ENCODE measurements around the gene SPEG.
A peak's percentile ranks its signal among the peaks of the same experiment; 100 is the strongest.

The SPEG gene

GRCh38 chr2:219459460-219460311 is 25.0 kb downstream of the SPEG start:
- DNase-seq, result peak in 24 of 58 donors; percentile 4 to 40 (median 14)

DNA sequence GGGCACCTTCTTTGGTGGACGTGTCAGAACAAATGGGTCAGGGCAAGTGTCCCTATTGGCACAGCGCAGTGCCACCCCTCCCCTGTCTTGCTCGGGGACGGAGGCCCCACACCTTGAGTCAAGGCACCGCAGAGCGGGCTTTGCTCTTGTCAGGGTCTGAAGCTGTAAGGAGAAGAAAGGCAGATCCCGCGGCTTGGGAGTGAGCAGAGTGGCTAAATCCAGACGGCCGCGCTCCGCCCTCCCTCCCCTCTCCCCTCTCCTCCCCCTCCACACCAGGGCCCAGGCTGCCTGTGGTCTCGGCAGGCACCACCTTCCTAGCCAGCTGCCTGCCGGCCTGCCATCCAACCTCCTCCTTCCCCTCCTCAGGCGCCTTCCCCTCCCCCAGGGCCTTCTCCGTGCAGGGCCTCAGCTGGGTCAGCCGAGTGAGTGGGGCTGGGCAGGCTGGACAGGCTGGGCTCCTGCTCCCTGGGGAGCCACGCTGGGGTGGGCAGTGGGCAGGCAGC is 25.8 kb downstream of the SPEG start:
- peak in 35 of 58 donors; percentile 4 to 54 (median 25) for DNase-seq

DNA sequence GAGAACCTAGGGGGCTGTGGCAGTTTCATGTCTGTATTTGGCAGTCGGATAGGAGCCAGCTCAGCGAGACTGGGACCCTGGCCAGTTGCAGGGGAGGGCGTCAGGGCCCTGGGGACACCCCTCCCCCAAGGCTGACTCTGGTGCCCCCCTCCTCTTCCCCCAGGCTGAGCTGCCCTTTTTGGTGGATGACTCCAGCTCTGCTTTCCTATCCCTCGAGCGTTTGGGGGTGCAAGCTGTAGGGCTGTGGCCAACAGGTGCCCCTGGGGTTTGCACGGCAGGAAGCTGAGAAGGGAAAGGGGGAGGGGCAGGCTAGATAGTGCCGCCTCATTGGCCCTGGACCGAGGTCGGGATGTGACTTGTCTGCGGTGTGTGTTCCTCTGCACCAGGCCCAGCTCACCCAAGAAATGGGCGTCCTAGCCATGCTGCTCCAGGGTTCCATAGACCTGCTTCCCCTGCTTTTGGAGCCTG is 26.4 kb downstream of the SPEG start:
- DNase-seq, result peak in 2 of 58 donors; percentile 36 to 39

DNA sequence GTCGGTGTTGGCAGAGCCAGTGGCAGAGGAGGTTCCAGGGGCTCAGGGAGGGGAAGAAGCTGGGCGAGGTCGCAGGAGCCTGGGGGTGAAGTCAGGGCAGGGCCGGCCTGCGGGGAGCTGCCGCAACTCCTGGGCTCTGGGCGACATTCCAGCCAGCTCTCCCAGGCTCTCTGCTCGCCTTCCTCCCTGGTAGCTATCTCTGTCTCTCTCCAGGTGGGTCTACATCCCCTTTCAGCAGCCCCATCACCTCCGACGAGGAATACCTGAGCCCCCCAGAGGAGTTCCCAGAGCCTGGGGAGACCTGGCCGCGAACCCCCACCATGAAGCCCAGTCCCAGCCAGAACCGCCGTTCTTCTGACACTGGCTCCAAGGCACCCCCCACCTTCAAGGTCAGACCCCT is 27.0 kb downstream of the SPEG start:
- DNase-seq, result no peak

DNA sequence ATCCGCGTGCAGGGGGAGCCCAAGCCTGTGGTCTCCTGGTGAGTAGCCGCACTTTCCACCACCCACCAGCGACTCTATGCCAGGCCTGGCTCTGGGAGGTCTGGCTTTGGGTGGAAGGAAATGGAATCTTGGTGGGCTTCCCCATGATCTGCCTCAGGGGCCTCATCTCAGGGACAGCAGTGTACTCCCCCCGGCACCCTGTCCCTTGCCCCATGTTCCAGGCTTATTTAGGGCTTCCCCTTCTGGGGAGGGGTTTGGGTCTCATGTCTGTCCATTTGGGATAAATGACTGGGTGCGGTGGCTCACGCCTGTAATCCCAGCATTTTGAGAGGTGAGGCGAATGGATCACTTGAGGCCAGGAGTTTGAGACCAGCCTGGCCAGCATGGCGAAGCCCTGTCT is 27.7 kb downstream of the SPEG start:
- DNase-seq, result no peak

DNA sequence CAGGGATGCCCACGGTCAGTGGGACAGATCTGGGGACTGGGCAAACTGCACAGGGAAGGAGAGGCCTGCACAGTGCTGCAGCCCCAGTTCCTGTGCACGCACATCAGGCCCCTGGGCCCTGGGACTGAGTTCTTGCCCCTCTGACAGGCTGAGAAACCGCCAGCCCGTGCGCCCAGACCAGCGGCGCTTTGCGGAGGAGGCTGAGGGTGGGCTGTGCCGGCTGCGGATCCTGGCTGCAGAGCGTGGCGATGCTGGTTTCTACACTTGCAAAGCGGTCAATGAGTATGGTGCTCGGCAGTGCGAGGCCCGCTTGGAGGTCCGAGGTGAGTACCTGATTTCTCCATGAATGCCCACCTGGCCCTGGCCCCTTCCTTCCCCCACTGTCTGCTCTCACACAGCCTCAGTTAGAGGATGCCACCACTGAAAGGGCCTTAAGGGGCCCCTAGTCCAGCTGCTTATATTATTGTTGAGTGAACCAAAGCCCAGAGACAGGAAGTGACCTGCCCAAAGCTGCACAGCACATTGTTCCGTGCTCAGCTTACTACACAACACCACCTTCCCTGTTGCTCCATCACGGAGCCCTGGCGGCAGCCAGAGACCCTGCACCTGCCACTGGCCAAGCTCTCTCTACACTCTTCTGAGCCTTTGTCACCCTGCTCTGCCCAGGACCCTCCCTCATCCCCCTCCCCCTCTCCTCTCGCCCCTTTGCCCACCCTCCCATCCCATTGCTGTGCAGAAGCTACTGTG is 29.8 kb downstream of the SPEG start:
- DNase-seq, result no peak

DNA sequence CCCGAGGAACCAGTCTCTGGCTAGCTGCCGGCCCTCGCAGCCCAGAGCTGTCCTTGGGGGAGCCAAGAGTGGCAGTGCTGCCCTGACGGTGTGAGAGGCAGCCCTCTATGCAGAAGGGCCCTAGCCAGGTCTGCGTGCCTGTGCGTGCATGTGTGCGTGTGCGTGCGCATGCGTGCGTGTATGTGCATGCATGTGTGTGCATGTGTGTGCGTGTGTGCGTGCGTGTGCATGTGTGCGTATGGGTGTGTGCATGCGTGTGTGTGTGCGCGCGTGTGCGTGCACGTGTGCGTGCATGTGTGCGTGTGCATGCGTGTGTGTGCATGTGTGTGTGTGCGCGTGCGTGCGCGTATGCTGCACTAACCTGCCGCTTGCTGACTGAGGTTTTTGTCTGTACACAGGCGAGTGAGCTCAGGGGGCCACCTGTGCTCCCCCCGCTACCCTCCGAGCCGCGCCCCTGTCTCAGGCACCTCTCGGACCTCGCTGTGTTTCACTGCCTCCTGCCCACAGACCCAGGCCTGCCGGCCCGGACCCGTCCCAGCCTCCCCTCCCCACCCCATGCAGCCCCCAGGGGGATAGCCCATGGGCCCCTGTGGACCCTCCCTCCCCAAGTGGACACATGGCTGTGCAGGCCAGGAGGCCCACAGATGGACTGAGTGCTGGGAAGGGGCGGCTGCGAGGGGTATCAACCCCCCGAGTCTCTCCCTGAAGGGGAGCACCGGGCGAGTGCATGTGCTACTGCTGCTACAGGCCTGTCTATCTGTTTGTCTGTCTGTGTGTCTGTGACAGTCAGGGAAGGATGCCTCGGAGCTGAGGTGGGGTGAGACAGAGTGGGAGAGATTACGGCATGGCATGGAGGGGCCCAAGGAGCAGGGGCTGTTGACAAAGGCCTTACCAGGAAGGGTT is 31.3 kb downstream of the SPEG start:
- no peak for DNase-seq

- DNase-seq, result no peak
Measured at GRCh38 chr2:219466816-219467735, 32.4 kb downstream of the SPEG start.

- no peak for DNase-seq
Measured at GRCh38 chr2:219467736-219468075, 33.1 kb downstream of the SPEG start.

DNA sequence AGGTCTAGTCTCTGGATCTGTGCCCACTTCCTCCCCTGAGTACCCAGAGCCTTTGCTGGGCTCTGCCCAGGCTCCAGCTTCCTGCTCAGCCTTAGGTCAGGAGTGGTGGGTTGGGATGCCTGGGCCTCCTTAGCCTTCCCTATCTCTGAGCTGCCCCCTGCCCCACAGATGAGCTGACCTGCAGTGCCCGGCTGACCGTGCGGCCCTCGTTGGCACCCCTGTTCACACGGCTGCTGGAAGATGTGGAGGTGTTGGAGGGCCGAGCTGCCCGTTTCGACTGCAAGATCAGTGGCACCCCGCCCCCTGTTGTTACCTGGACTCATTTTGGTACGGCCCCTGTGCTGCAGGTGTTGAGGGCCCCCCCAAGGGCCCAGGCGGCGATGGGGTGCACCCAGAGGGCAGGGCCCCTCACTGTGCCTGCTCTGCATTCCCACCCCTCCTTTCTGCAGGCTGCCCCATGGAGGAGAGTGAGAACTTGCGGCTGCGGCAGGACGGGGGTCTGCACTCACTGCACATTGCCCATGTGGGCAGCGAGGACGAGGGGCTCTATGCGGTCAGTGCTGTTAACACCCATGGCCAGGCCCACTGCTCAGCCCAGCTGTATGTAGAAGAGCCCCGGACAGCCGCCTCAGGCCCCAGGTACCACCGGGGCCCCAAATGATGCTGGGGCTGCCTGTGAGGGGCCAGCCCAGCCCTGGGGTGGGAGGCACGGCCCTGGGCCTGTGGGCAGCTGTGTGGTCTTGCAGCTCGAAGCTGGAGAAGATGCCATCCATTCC is 34.0 kb downstream of the SPEG start:
- DNase-seq, result no peak

GRCh38 chr2:219469186-219469724 is 34.6 kb downstream of the SPEG start:
- DNase-seq, result no peak

DNA sequence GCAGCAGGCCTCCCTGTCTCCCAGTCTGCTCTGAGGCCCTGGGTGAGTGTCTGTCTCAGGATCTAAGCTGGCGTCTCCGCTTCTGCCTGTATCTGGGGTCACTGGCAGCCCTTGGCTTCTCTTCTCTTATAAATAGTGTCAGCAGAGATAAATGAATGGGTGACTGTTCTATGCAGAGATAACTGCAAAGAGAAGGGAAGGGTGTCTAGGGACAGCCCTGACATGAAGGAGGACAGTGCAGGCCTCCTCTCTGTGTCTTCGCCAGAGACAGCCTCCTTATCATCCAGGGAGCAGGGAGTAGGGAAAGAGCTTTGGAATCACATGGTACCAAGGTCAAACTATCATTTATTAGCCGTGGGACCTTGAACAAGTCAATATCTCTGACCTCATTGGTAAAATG is 35.8 kb downstream of the SPEG start:
- DNase-seq, result no peak

- no peak for DNase-seq
Measured at GRCh38 chr2:219471476-219472371, 37.1 kb downstream of the SPEG start.

DNA sequence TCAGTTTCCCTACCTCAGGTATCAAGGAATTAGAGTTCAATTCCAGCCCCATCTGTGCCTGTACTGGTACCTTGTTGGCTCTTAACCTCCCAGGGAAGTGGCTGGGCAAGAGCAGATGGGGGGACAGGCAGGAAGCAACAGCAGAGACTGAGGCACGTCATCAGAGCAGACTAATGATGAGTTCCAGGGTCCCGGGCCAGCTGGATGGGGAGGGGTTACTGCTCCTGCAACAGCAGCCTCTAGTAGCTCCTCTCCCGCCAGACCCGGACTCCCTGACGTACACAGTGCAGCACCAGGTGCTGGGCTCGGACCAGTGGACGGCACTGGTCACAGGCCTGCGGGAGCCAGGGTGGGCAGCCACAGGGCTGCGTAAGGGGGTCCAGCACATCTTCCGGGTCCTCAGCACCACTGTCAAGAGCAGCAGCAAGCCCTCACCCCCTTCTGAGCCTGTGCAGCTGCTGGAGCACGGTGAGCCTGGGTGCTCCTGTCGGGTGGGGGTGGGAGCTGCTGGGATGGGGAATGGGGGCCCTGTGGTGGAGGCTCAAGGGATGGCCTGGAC is 38.1 kb downstream of the SPEG start:
- DNase-seq, result no peak

GRCh38 chr2:219473511-219473910 is 38.9 kb downstream of the SPEG start:
- DNase-seq, result no peak

- DNase-seq, result no peak
Measured at GRCh38 chr2:219474285-219475060, 39.8 kb downstream of the SPEG start.

DNA sequence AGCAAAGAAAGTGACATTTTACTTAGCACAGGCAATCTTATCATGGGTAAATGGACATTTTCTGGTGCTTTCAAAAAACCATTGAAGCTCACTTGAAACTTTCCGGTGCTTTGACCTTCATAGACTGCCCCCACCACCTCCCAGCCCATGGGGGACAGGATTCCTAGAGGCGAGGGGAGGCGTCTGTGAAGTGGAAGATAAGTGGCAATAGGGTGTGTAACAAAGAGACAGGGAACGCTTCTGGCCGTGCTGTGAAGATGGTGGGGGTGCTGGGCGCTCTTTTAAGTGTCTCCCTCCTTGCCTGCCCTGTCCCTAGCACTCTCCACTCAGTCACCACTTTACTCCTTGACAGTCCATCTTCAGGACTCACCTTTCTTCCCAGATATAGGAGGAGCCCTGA is 40.6 kb downstream of the SPEG start:
- DNase-seq, result no peak

Measured in anterior cingulate cortex (tissue), 58 donors.